Measurements from ENCODE around the gene PPFIA1.

PPFIA1 gene

GRCh38 chr11:70322666-70323065 is 52.2 kb downstream of the PPFIA1 start:
- no peak overlapping the region for H3K18ac ChIP-seq (ENCODE audit: low read depth in 1 of 2, low read length in 2 of 2)
- H2BK5ac ChIP-seq (ENCODE audit: low read depth, low read length, poor library complexity, severe bottlenecking): no peak overlapping the region
- H3K27ac ChIP-seq (ENCODE audit: low read length, poor library complexity, severe bottlenecking): peak overlapping the region; percentile 91
- H4K91ac ChIP-seq (ENCODE audit: low read length): no peak overlapping the region
- H3K27me3 ChIP-seq (ENCODE audit: control insufficient read depth in 1 of 2, insufficient read depth in 1 of 2, low read length in 2 of 2): no peaks in the 10 kb centered on the region
- no peak overlapping the region for H2BK12ac ChIP-seq (ENCODE audit: low read length in 2 of 2)
- no peak overlapping the region for H3K23ac ChIP-seq (ENCODE audit: low read length in 2 of 2)
- peak; percentile 18 for DNase-seq
- H2AK5ac ChIP-seq (ENCODE audit: low read length, severe bottlenecking): peak overlapping the region; percentile 99
- H2BK15ac ChIP-seq (ENCODE audit: low read depth, poor library complexity, severe bottlenecking): no peak overlapping the region
- H3K14ac ChIP-seq (ENCODE audit: low read length in 2 of 2): no peak overlapping the region
- no peak overlapping the region for H3K4me2 ChIP-seq (ENCODE audit: low read length, poor library complexity, severe bottlenecking)
- H2AFZ ChIP-seq (ENCODE audit: low read depth, low read length): no peak overlapping the region
- H4K8ac ChIP-seq (ENCODE audit: low read length): no peak overlapping the region
- no peaks in the 10 kb centered on the region for H3K9me3 ChIP-seq (ENCODE audit: control insufficient read depth, low read length)
- H3K9ac ChIP-seq (ENCODE audit: low read length): no peak overlapping the region
- WGBS: 100% methylated on average over 2 of the region's 2 CpGs
- H3K4me1 ChIP-seq (ENCODE audit: control insufficient read depth, insufficient read depth, low read depth, low read length): peaks cover 21% of the 10 kb centered on the region
- H3K79me1 ChIP-seq (replicated peaks; ENCODE audit: low read length, poor library complexity, severe bottlenecking): peaks cover 39% of the 10 kb centered on the region
- peak overlapping the region; percentile 42 for H2BK120ac ChIP-seq (ENCODE audit: low read depth, low read length)
- H3K4ac ChIP-seq (ENCODE audit: low read depth in 1 of 2, low read length in 2 of 2): no peak overlapping the region
- H3K4me3 ChIP-seq (ENCODE audit: insufficient read depth in 1 of 2, low read depth in 1 of 2, low read length in 2 of 2): no peak overlapping the region
- H3K36me3 ChIP-seq (ENCODE audit: control insufficient read depth in 1 of 2, insufficient read depth in 2 of 2, low read depth in 1 of 2, low read length in 2 of 2): peaks cover 20 to 47% of the 10 kb centered on the region in 2 experiments

GRCh38 chr11:70323806-70324205 is 53.3 kb downstream of the PPFIA1 start:
- Histone ChIP-seq H3K14ac (ENCODE audit: low read length in 2 of 2) (no peak overlapping the region), H3K4me3 (ENCODE audit: insufficient read depth in 1 of 2, low read depth in 1 of 2, low read length in 2 of 2) (no peak overlapping the region), H3K23ac (ENCODE audit: low read length in 2 of 2) (no peak overlapping the region), H3K4ac (ENCODE audit: low read depth in 1 of 2, low read length in 2 of 2) (peak overlapping the region; percentile 29 to 35), H3K18ac (ENCODE audit: low read depth in 1 of 2, low read length in 2 of 2) (peak overlapping the region; percentile 73 to 81), H3K79me1 (replicated peaks; ENCODE audit: low read length, poor library complexity, severe bottlenecking) (peaks cover 31% of the 10 kb centered on the region), H3K36me3 (ENCODE audit: control insufficient read depth in 1 of 2, insufficient read depth in 2 of 2, low read depth in 1 of 2, low read length in 2 of 2) (peaks cover 12 to 54% of the 10 kb centered on the region in 2 experiments), H2BK120ac (ENCODE audit: low read depth, low read length) (no peak overlapping the region), H2BK5ac (ENCODE audit: low read depth, low read length, poor library complexity, severe bottlenecking) (peak overlapping the region; percentile 77), H3K9me3 (ENCODE audit: control insufficient read depth, low read length) (no peaks in the 10 kb centered on the region), H3K27ac (ENCODE audit: low read length, poor library complexity, severe bottlenecking) (peak overlapping the region; percentile 91), H3K4me2 (ENCODE audit: low read length, poor library complexity, severe bottlenecking) (no peak overlapping the region), H3K27me3 (ENCODE audit: control insufficient read depth in 1 of 2, insufficient read depth in 1 of 2, low read length in 2 of 2) (no peaks in the 10 kb centered on the region), H4K91ac (ENCODE audit: low read length) (no peak overlapping the region), H3K4me1 (ENCODE audit: control insufficient read depth, insufficient read depth, low read depth, low read length) (peaks cover 21% of the 10 kb centered on the region), H4K8ac (ENCODE audit: low read length) (no peak overlapping the region), H2AFZ (ENCODE audit: low read depth, low read length) (no peak overlapping the region), H3K9ac (ENCODE audit: low read length) (peak overlapping the region; percentile 56), H2BK12ac (ENCODE audit: low read length in 2 of 2) (peak overlapping the region in 1 of 2 experiments; percentile 4), H2BK15ac (ENCODE audit: low read depth, poor library complexity, severe bottlenecking) (peak overlapping the region; percentile 8), H2AK5ac (ENCODE audit: low read length, severe bottlenecking) (peak overlapping the region; percentile 99)
- peak; percentile 70 for DNase-seq
- 66% methylated on average over 1 of the region's 1 CpG for WGBS

- Histone ChIP-seq H3K9me3 (ENCODE audit: control insufficient read depth, low read length) (no peaks in the 10 kb centered on the region), H3K14ac (ENCODE audit: low read length in 2 of 2) (no peak overlapping the region), H3K4ac (ENCODE audit: low read depth in 1 of 2, low read length in 2 of 2) (no peak overlapping the region), H3K18ac (ENCODE audit: low read depth in 1 of 2, low read length in 2 of 2) (no peak overlapping the region), H2BK5ac (ENCODE audit: low read depth, low read length, poor library complexity, severe bottlenecking) (no peak overlapping the region), H2BK120ac (ENCODE audit: low read depth, low read length) (no peak overlapping the region), H2BK12ac (ENCODE audit: low read length in 2 of 2) (peak overlapping the region; percentile 54 to 57), H3K79me1 (replicated peaks; ENCODE audit: low read length, poor library complexity, severe bottlenecking) (peaks cover 30% of the 10 kb centered on the region), H3K36me3 (ENCODE audit: control insufficient read depth in 1 of 2, insufficient read depth in 2 of 2, low read depth in 1 of 2, low read length in 2 of 2) (peaks cover 14 to 53% of the 10 kb centered on the region in 2 experiments), H3K9ac (ENCODE audit: low read length) (peak overlapping the region; percentile 56), H2BK15ac (ENCODE audit: low read depth, poor library complexity, severe bottlenecking) (no peak overlapping the region), H4K91ac (ENCODE audit: low read length) (peak overlapping the region; percentile 61), H3K4me1 (ENCODE audit: control insufficient read depth, insufficient read depth, low read depth, low read length) (peaks cover 25% of the 10 kb centered on the region), H2AFZ (ENCODE audit: low read depth, low read length) (no peak overlapping the region), H3K27me3 (ENCODE audit: control insufficient read depth in 1 of 2, insufficient read depth in 1 of 2, low read length in 2 of 2) (no peaks in the 10 kb centered on the region), H4K8ac (ENCODE audit: low read length) (no peak overlapping the region), H3K4me3 (ENCODE audit: insufficient read depth in 1 of 2, low read depth in 1 of 2, low read length in 2 of 2) (no peak overlapping the region), H3K27ac (ENCODE audit: low read length, poor library complexity, severe bottlenecking) (peak overlapping the region; percentile 91), H2AK5ac (ENCODE audit: low read length, severe bottlenecking) (no peak overlapping the region), H3K23ac (ENCODE audit: low read length in 2 of 2) (no peak overlapping the region), H3K4me2 (ENCODE audit: low read length, poor library complexity, severe bottlenecking) (peak overlapping the region; percentile 34)
- 76% methylated on average over 10 of the region's 10 CpGs for WGBS
- DNase-seq: peak; percentile 45
Measured at GRCh38 chr11:70324376-70325115, 54.1 kb downstream of the PPFIA1 start.

GRCh38 chr11:70325824-70326223 is 55.3 kb downstream of the PPFIA1 start:
- no peak overlapping the region for H2AK5ac ChIP-seq (ENCODE audit: low read length, severe bottlenecking)

More at GRCh38 chr11:70325824-70326223, 55.3 kb downstream of the PPFIA1 start:
- H2BK120ac ChIP-seq (ENCODE audit: low read depth, low read length): no peak overlapping the region
- H3K9ac ChIP-seq (ENCODE audit: low read length): peak overlapping the region; percentile 83
- peaks cover 11 to 55% of the 10 kb centered on the region in 2 experiments for H3K36me3 ChIP-seq (ENCODE audit: control insufficient read depth in 1 of 2, insufficient read depth in 2 of 2, low read depth in 1 of 2, low read length in 2 of 2)
- no peak overlapping the region for H2BK12ac ChIP-seq (ENCODE audit: low read length in 2 of 2)
- no peak overlapping the region for H2BK5ac ChIP-seq (ENCODE audit: low read depth, low read length, poor library complexity, severe bottlenecking)
- no peak overlapping the region for H3K23ac ChIP-seq (ENCODE audit: low read length in 2 of 2)
- H4K8ac ChIP-seq (ENCODE audit: low read length): no peak overlapping the region
- 100% methylated on average over 3 of the region's 3 CpGs for WGBS
- no peak overlapping the region for H2BK15ac ChIP-seq (ENCODE audit: low read depth, poor library complexity, severe bottlenecking)
- no peaks in the 10 kb centered on the region for H3K9me3 ChIP-seq (ENCODE audit: control insufficient read depth, low read length)
- DNase-seq: no peak
- peak overlapping the region in 1 of 2 experiments; percentile 49 for H3K4me3 ChIP-seq (ENCODE audit: insufficient read depth in 1 of 2, low read depth in 1 of 2, low read length in 2 of 2)
- H3K4me2 ChIP-seq (ENCODE audit: low read length, poor library complexity, severe bottlenecking): no peak overlapping the region
- H3K27me3 ChIP-seq (ENCODE audit: control insufficient read depth in 1 of 2, insufficient read depth in 1 of 2, low read length in 2 of 2): no peaks in the 10 kb centered on the region
- no peak overlapping the region for H3K14ac ChIP-seq (ENCODE audit: low read length in 2 of 2)
- no peak overlapping the region for H2AFZ ChIP-seq (ENCODE audit: low read depth, low read length)
- H3K27ac ChIP-seq (ENCODE audit: low read length, poor library complexity, severe bottlenecking): no peak overlapping the region
- H3K4ac ChIP-seq (ENCODE audit: low read depth in 1 of 2, low read length in 2 of 2): no peak overlapping the region
- no peak overlapping the region for H3K18ac ChIP-seq (ENCODE audit: low read depth in 1 of 2, low read length in 2 of 2)
- H3K79me1 ChIP-seq (replicated peaks; ENCODE audit: low read length, poor library complexity, severe bottlenecking): peaks cover 25% of the 10 kb centered on the region
- no peak overlapping the region for H4K91ac ChIP-seq (ENCODE audit: low read length)
- H3K4me1 ChIP-seq (ENCODE audit: control insufficient read depth, insufficient read depth, low read depth, low read length): peaks cover 25% of the 10 kb centered on the region

Measured in mesenchymal stem cell (in vitro differentiated cells and primary cell).